Nephron progenitor cell (in vitro differentiated cells): ENCODE data around the gene FGF9.

Experiments used
- DNase-seq: peaks from one replicate; pipeline ENCODE4 v3.0.0; 2021
- H3K27ac Mint-ChIP-seq: 2 replicates; pipeline ENCODE4 v1.8.0; 2021; ENCODE audit warnings: mild to moderate bottlenecking, moderate library complexity, mixed read lengths
- H3K27me3 Mint-ChIP-seq: 2 replicates; pipeline ENCODE4 v1.8.0; 2021; ENCODE audit warnings: mild to moderate bottlenecking, low read depth, mixed read lengths; ENCODE audit not compliant: poor library complexity
- H3K36me3 Mint-ChIP-seq: 2 replicates; pipeline ENCODE4 v1.8.0; 2021; ENCODE audit warnings: low read depth, mixed read lengths
- H3K4me1 Mint-ChIP-seq: 2 replicates; pipeline ENCODE4 v1.8.0; 2021; ENCODE audit warnings: mixed read lengths
- H3K4me3 Mint-ChIP-seq: 2 replicates; pipeline ENCODE4 v1.8.0; 2021; ENCODE audit warnings: mild to moderate bottlenecking, moderate library complexity, mixed read lengths
- H3K9me3 Mint-ChIP-seq: 2 replicates; pipeline ENCODE4 v1.8.0; 2021; ENCODE audit warnings: mild to moderate bottlenecking, moderate library complexity, mixed read lengths
- CTCF ChIP-seq: fragments of 200-600 bp; sonication (generic); IDR thresholded peaks from 2 replicates; pipeline ENCODE4 v1.5.0; 2021; ENCODE audit warnings: antibody characterized with exemption

FGF9 gene

DNA sequence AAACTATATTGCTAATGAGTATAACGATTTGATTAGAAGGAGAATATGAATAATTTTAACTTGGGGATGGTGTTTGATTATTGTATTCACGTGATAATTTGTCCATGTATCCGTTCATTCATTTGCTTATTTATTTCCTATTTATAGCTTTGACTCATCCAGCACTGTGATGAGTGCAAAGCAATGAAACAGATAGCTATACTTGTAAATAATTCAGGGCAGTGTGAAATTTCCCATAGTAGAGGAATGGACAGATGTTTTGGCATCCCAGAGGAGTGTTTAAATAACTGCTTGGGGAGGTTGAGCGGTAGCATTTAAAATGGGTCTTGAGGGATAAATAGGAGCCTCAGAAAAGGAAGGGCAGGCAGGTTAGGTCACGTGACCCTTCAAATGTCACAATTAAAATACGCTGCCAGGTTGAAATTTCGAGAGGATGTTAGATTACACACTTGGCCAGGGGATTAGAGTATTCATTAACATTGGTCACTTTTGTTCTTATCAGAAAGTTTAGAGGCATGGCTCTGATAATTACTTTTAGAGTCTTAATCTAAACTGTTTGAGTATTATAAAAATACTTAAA lies 14.7 kb downstream of the FGF9 start:
- H3K36me3 Mint-ChIP-seq, result peaks cover 58% of the 10 kb centered on the region
- H3K4me1 Mint-ChIP-seq, result peaks cover 11% of the 10 kb centered on the region
- H3K27ac Mint-ChIP-seq, result peak overlapping the region; percentile 57
- H3K27me3 Mint-ChIP-seq, result no peaks in the 10 kb centered on the region
- no peaks in the 10 kb centered on the region for H3K9me3 Mint-ChIP-seq
- no peak overlapping the region for H3K4me3 Mint-ChIP-seq
- no peak for DNase-seq
- TF ChIP-seq CTCF, result no peak

DNA sequence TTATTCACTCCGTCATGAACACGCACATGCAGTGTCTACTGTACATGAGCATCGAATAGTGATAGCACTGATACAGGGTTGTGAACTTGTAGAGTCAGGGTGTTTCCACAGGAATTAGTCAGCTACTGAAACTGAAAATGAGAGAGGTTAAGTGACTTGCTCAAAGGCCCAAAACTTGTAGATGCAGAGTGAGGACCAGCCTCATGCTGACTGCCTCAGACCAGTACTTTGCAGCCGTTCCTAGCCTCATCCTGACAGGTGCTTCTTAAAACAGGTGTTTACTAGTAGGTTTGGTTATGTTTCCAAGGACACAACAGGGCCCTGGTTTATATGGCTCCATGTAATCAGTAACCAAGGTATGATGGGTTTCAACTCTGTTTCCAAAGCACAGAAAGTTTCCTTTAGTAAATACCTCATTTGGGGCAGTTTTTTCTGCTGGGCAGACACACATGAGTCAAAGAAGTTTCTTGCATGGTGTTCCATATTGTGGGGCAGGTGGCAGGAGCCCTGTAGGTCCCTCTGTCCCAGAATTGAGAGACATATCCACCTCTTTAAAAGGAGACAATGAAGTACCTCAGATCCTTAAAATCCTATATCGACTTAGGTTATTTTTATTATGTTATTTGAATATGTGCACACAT lies 16.0 kb downstream of the FGF9 start:
- no peaks in the 10 kb centered on the region for H3K9me3 Mint-ChIP-seq
- H3K27me3 Mint-ChIP-seq, result no peaks in the 10 kb centered on the region
- no peak for TF ChIP-seq CTCF
- no peak overlapping the region for H3K27ac Mint-ChIP-seq
- H3K4me1 Mint-ChIP-seq, result peaks cover 11% of the 10 kb centered on the region
- H3K4me3 Mint-ChIP-seq, result no peak overlapping the region
- peaks cover 57% of the 10 kb centered on the region for H3K36me3 Mint-ChIP-seq
- no peak for DNase-seq

GRCh38 chr13:21688056-21688455 lies 17.2 kb downstream of the FGF9 start:
- Mint-ChIP-seq H3K27ac (no peak overlapping the region), H3K4me1 (peaks cover 11% of the 10 kb centered on the region), H3K9me3 (no peaks in the 10 kb centered on the region), H3K27me3 (no peaks in the 10 kb centered on the region), H3K36me3 (peaks cover 63% of the 10 kb centered on the region), H3K4me3 (no peak overlapping the region)
- no peak for DNase-seq
- no peak for TF ChIP-seq CTCF

- no peak for DNase-seq
- no peaks in the 10 kb centered on the region for H3K27me3 Mint-ChIP-seq
- H3K9me3 Mint-ChIP-seq, result no peaks in the 10 kb centered on the region
- H3K4me1 Mint-ChIP-seq, result peaks cover 13% of the 10 kb centered on the region
- no peak for TF ChIP-seq CTCF
- H3K36me3 Mint-ChIP-seq, result peaks cover 67% of the 10 kb centered on the region
- H3K27ac Mint-ChIP-seq, result peak overlapping the region; percentile 21
- H3K4me3 Mint-ChIP-seq, result no peak overlapping the region
Observed at GRCh38 chr13:21689097-21689496, 18.2 kb downstream of the FGF9 start.

- Mint-ChIP-seq H3K27me3 (no peaks in the 10 kb centered on the region), H3K27ac (peak overlapping the region; percentile 4), H3K4me3 (no peak overlapping the region), H3K4me1 (peaks cover 5% of the 10 kb centered on the region), H3K9me3 (no peaks in the 10 kb centered on the region), H3K36me3 (peaks cover 69% of the 10 kb centered on the region)
- TF ChIP-seq CTCF, result no peak
- DNase-seq, result no peak
Observed at GRCh38 chr13:21690955-21691354, 20.1 kb downstream of the FGF9 start.

- no peak overlapping the region for H3K27ac Mint-ChIP-seq
- H3K9me3 Mint-ChIP-seq, result no peaks in the 10 kb centered on the region
- TF ChIP-seq CTCF, result no peak
- peaks cover 72% of the 10 kb centered on the region for H3K36me3 Mint-ChIP-seq
- DNase-seq, result no peak
- H3K4me1 Mint-ChIP-seq, result peaks cover 5% of the 10 kb centered on the region
- no peak overlapping the region for H3K4me3 Mint-ChIP-seq
- no peaks in the 10 kb centered on the region for H3K27me3 Mint-ChIP-seq
Observed at GRCh38 chr13:21691500-21691899, 20.6 kb downstream of the FGF9 start.
